Activated CD4-positive, alpha-beta T cell treated with anti-CD3 and anti-CD28 coated beads, Interleukin-2, amount 10 ng/mL, durations not matched to agents 7 days and 5 days (primary cell): Measurements from ENCODE around the gene RANBP9. TPM values are rescaled to one million over a fixed set of nuclear protein-coding genes. Genes with fewer than 3 reads are reported as not detected.

Source experiments
- CTCF ChIA-PET: fragments of 350-600 bp; sonication (Branson Sonifier 250); formaldehyde crosslinking; loops from one replicate; lab custom pipeline; 2021; ENCODE audit warnings: antibody characterized with exemption; lab: Charles Lee
- POLR2A ChIA-PET: fragments of 350-600 bp; sonication (Branson Sonifier 250); formaldehyde crosslinking; loops from one replicate; lab custom pipeline; 2021; ENCODE audit warnings: antibody characterized with exemption; lab: Charles Lee
- DNase-seq: peaks from one replicate; pipeline ENCODE4 v3.0.0-alpha.2; 2020
- H3K27ac Mint-ChIP-seq: one replicate; pipeline ENCODE4 v1.8.0; 2021; ENCODE audit warnings: mild to moderate bottlenecking, moderate library complexity, mixed read lengths
- H3K27me3 Mint-ChIP-seq: one replicate; pipeline ENCODE4 v1.8.0; 2021; ENCODE audit warnings: mixed read lengths
- H3K36me3 Mint-ChIP-seq: one replicate; pipeline ENCODE4 v1.8.0; 2021; ENCODE audit warnings: low read depth, mixed read lengths
- H3K4me1 Mint-ChIP-seq: one replicate; pipeline ENCODE4 v1.8.0; 2021; ENCODE audit warnings: mixed read lengths
- H3K4me3 Mint-ChIP-seq: one replicate; pipeline ENCODE4 v1.8.0; 2021; ENCODE audit warnings: mild to moderate bottlenecking, moderate library complexity, mixed read lengths
- H3K9me3 Mint-ChIP-seq: one replicate; pipeline ENCODE4 v1.8.0; 2021; ENCODE audit warnings: mixed read lengths
- total RNA-seq, 2 experiments: library from RNA; stranded (reverse); gene quantifications; one replicate each; pipeline ENCODE4 v1.2.3, GENCODE V29; 2021

Gene RANBP9
- total RNA-seq, 2 experiments from 2014 or later, result 51.1 to 56.1 TPM

GRCh38 chr6:13725570-13725969 lies 13.9 kb upstream of the RANBP9 start:
- peaks cover 24% of the 10 kb centered on the region for H3K4me1 Mint-ChIP-seq
- peak; percentile 29 for DNase-seq
- POLR2A ChIA-PET, result no interaction called here

DNA sequence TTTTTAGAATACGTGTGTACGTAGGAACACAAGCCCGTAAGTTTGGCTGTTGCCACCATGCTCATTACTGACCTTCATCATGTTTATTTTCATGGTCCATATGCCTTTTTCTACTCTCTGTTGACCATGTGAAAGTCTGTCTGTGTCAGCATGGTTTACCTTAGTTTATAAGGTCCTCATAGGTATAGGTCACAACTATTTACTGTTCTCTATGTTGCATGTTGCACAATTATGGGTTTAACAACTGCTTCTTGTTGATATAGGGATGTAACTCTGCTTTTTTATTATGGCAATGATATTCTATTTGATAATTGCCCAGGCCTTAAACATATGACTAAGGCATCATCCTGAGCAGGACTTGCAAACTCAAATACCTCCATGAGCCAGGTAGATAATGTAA lies 13.4 kb upstream of the RANBP9 start:
- no peaks in the 10 kb centered on the region for H3K9me3 Mint-ChIP-seq
- no peak overlapping the region for H3K4me3 Mint-ChIP-seq
- H3K4me1 Mint-ChIP-seq, result peaks cover 24% of the 10 kb centered on the region
- H3K27me3 Mint-ChIP-seq, result no peaks in the 10 kb centered on the region
- ChIA-PET CTCF (interaction anchor here (1.3 kb wide), 1 partner anchor 10 kb away, joined by 6 read pairs; no protein-coding TSS in a partner anchor), POLR2A (no interaction called here)
- no peak overlapping the region for H3K27ac Mint-ChIP-seq
- DNase-seq, result no peak
- no peaks in the 10 kb centered on the region for H3K36me3 Mint-ChIP-seq

More at GRCh38 chr6:13725570-13725969, 13.9 kb upstream of the RANBP9 start:
- Mint-ChIP-seq H3K36me3 (no peaks in the 10 kb centered on the region), H3K27me3 (no peaks in the 10 kb centered on the region), H3K9me3 (no peaks in the 10 kb centered on the region), H3K4me3 (no peak overlapping the region), H3K27ac (peak overlapping the region; percentile 72)
- CTCF ChIA-PET, result interaction anchor here (1.3 kb wide), 1 partner anchor 10 kb away, joined by 6 read pairs; no protein-coding TSS in a partner anchor

DNA sequence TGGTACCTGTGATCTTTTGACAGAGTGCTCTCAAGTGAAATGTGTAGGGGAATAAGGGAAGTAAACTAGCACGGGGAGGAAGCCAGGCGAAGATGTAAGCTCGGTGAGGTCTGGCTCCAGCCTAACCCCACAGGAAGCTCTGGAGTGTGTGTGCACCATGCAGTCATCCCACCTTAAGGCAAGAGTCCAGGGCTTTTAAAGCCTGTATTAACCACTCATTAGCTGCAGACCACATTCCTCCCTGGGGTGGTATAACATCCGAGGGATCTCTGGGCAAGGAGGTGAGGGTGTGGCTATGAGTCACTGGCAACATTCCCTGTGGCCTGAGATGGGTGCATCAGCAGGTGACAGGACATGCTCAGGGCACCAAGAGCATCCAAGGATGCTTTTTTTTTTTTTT lies 12.5 kb upstream of the RANBP9 start:
- Mint-ChIP-seq H3K9me3 (no peaks in the 10 kb centered on the region), H3K27me3 (no peaks in the 10 kb centered on the region), H3K27ac (peak overlapping the region; percentile 46), H3K36me3 (no peaks in the 10 kb centered on the region), H3K4me3 (no peak overlapping the region), H3K4me1 (peaks cover 24% of the 10 kb centered on the region)
- DNase-seq, result no peak
- ChIA-PET POLR2A (no interaction called here), CTCF (interaction anchor here (0.9 to 1.1 kb wide), 2 partner anchors 32 to 37 kb away, joined by 3 read pairs; no protein-coding TSS in a partner anchor)

GRCh38 chr6:13722880-13723279 lies 11.2 kb upstream of the RANBP9 start:
- no peak overlapping the region for H3K27ac Mint-ChIP-seq
- POLR2A ChIA-PET, result no interaction called here
- peaks cover 24% of the 10 kb centered on the region for H3K4me1 Mint-ChIP-seq
- no peak for DNase-seq
- no peak overlapping the region for H3K4me3 Mint-ChIP-seq
- CTCF ChIA-PET, result interaction anchor here (1.1 kb wide), 1 partner anchor 34 kb away, joined by 3 read pairs; no protein-coding TSS in a partner anchor
- H3K36me3 Mint-ChIP-seq, result peaks cover 2% of the 10 kb centered on the region
- no peaks in the 10 kb centered on the region for H3K27me3 Mint-ChIP-seq
- peaks cover 5% of the 10 kb centered on the region for H3K9me3 Mint-ChIP-seq

DNA sequence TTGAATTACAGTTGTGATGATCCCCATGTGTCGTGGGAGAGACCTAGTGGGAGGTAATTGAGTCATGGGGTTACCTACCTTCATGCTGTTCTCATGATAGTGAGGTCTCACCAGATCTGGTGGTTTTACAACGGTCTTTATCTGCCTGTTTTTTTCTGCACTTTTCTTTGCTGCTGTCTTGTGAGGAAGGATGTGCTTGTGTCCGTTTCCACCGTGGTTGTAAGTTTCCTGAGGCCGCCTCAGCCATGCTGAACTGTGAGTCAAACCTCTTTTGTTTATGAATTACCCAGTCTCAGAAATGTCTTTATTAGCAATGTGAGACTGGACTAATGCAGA lies 6.5 kb upstream of the RANBP9 start:
- peaks cover 21% of the 10 kb centered on the region for H3K9me3 Mint-ChIP-seq
- no peaks in the 10 kb centered on the region for H3K27me3 Mint-ChIP-seq
- no peak overlapping the region for H3K27ac Mint-ChIP-seq
- CTCF ChIA-PET, result interaction anchor here (0.6 kb wide), 1 partner anchor 37 kb away, joined by 3 read pairs; no protein-coding TSS in a partner anchor
- no peak overlapping the region for H3K4me3 Mint-ChIP-seq
- H3K36me3 Mint-ChIP-seq, result peaks cover 13% of the 10 kb centered on the region
- POLR2A ChIA-PET, result no interaction called here
- H3K4me1 Mint-ChIP-seq, result peaks cover 26% of the 10 kb centered on the region
- no peak for DNase-seq

- peaks cover 33% of the 10 kb centered on the region for H3K4me1 Mint-ChIP-seq
- H3K9me3 Mint-ChIP-seq, result peaks cover 21% of the 10 kb centered on the region
- no peak overlapping the region for H3K27ac Mint-ChIP-seq
- no peak overlapping the region for H3K4me3 Mint-ChIP-seq
- ChIA-PET POLR2A (no interaction called here), CTCF (no interaction called here)
- H3K36me3 Mint-ChIP-seq, result peaks cover 13% of the 10 kb centered on the region
- H3K27me3 Mint-ChIP-seq, result no peaks in the 10 kb centered on the region
- DNase-seq, result no peak
These were observed 5.3 kb upstream of the RANBP9 start for GRCh38 chr6:13716955-13717295.

- Mint-ChIP-seq H3K9me3 (peaks cover 21% of the 10 kb centered on the region), H3K36me3 (peaks cover 13% of the 10 kb centered on the region), H3K4me1 (peaks cover 33% of the 10 kb centered on the region), H3K4me3 (no peak overlapping the region), H3K27me3 (no peaks in the 10 kb centered on the region), H3K27ac (no peak overlapping the region)
- ChIA-PET POLR2A (no interaction called here), CTCF (no interaction called here)
- no peak for DNase-seq
These were observed 4.8 kb upstream of the RANBP9 start for GRCh38 chr6:13716225-13716954.

DNA sequence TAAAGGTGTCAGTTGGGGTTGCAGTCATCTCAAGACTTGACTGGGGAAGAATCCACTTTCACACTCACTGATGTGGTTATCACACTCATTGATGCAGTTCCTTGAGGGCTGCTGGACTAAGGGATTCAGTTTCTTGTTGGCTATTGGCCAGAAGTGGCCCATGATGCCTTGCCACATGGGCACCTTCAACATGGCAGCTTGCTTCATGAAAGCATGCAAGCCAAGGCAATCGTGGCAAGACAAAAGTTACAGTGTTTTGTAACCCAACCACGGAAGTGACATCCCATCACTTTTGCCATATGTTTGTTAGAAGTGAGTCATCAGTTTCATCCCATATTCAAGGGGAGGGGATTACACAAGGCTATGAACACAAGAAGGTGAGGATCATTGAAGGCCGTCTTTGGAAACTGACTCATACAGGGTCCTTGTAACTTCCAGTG lies 3.8 kb upstream of the RANBP9 start:
- Mint-ChIP-seq H3K36me3 (peaks cover 13% of the 10 kb centered on the region), H3K4me1 (peaks cover 33% of the 10 kb centered on the region), H3K27ac (no peak overlapping the region), H3K9me3 (peaks cover 21% of the 10 kb centered on the region), H3K27me3 (no peaks in the 10 kb centered on the region), H3K4me3 (no peak overlapping the region)
- DNase-seq, result peak; percentile 8
- ChIA-PET POLR2A (no interaction called here), CTCF (no interaction called here)

DNA sequence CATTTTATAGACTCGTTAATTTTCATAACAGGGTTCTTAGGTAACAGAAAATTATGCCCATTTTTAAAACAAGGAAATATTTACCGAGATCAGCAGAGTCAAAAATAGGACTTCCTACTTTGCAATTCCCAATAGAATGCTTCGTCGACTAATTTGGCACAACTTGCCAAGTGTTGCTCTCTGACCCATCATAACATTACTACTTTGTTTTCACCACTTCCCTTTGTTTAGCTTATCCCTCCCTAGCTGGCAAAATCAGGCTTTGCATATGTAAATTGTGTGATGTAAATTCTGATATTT lies 914 bp upstream of the RANBP9 start:
- POLR2A ChIA-PET, result no interaction called here
- H3K4me3 Mint-ChIP-seq, result peak overlapping the region; percentile 95
- H3K27me3 Mint-ChIP-seq, result no peaks in the 10 kb centered on the region
- DNase-seq, result no peak
- CTCF ChIA-PET, result interaction anchor here (1.0 to 1.6 kb wide), 2 partner anchors 11 to 79 kb away, joined by 3 to 5 read pairs; no protein-coding TSS in a partner anchor
- peaks cover 13% of the 10 kb centered on the region for H3K9me3 Mint-ChIP-seq
- H3K27ac Mint-ChIP-seq, result peak overlapping the region; percentile 98
- H3K36me3 Mint-ChIP-seq, result peaks cover 18% of the 10 kb centered on the region
- peaks cover 48% of the 10 kb centered on the region for H3K4me1 Mint-ChIP-seq

- POLR2A ChIA-PET, result no interaction called here
- H3K9me3 Mint-ChIP-seq, result peaks cover 7% of the 10 kb centered on the region
- H3K4me3 Mint-ChIP-seq, result peak overlapping the region; percentile 58
- peak; percentile 69 for DNase-seq
- CTCF ChIA-PET, result interaction anchor here (0.7 to 1.2 kb wide), 2 partner anchors 41 to 96 kb away, joined by 3 to 4 read pairs; partner anchors contain the start of gene NOL7
- H3K27ac Mint-ChIP-seq, result peak overlapping the region; percentile 81
- peaks cover 49% of the 10 kb centered on the region for H3K4me1 Mint-ChIP-seq
- no peaks in the 10 kb centered on the region for H3K27me3 Mint-ChIP-seq
- peaks cover 18% of the 10 kb centered on the region for H3K36me3 Mint-ChIP-seq
These were observed 307 bp downstream of the RANBP9 start for GRCh38 chr6:13711324-13711732.

DNA sequence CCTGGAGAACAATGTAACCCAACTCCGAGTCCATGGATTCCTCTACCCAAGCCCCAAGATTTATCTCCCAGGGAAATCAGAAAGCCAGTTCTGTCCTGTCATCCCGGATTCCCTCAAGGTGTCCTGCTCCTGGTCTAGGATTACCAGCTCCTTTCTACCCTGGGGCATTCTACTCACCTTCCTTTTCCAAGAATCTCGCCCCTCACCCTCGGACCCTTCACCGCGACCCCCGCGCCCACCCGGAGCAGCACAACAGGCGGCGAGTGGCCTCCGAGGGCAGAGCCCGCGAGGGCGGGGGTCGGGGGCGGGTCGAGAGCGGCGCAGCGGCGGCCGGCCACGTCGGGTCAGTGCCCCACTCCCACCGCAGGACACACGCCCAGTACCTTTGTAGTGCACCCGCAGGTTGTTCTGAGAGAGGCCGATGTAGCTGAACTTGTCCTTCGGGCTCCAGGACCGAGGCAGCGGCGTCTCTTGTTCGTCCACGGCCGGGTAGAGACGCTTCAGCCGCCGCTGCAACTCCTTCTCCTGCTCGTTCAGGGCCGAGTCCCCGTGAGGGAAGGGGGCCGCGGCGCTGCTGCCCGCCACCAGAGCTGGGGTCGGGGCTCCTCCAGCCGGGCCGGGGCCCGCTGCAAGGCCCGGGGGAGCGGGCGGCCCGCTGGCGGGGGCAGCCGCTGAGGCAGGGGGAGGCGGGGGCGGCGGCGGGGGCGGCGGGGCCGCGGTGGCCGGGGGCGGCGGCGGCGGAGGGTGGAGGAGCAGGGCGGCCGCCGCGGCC lies 897 bp downstream of the RANBP9 start:
- Mint-ChIP-seq H3K4me1 (peaks cover 46% of the 10 kb centered on the region), H3K27ac (peak overlapping the region; percentile 90), H3K9me3 (peaks cover 3% of the 10 kb centered on the region), H3K4me3 (peak overlapping the region; percentile 88), H3K36me3 (peaks cover 19% of the 10 kb centered on the region), H3K27me3 (no peaks in the 10 kb centered on the region)
- ChIA-PET CTCF (interaction anchor here (1.2 to 1.8 kb wide), 4 partner anchors 15 to 96 kb away, joined by 4 to 8 read pairs (median 5); partner anchors contain the start of gene NOL7), POLR2A (no interaction called here)
- DNase-seq, result peak; percentile 33

DNA sequence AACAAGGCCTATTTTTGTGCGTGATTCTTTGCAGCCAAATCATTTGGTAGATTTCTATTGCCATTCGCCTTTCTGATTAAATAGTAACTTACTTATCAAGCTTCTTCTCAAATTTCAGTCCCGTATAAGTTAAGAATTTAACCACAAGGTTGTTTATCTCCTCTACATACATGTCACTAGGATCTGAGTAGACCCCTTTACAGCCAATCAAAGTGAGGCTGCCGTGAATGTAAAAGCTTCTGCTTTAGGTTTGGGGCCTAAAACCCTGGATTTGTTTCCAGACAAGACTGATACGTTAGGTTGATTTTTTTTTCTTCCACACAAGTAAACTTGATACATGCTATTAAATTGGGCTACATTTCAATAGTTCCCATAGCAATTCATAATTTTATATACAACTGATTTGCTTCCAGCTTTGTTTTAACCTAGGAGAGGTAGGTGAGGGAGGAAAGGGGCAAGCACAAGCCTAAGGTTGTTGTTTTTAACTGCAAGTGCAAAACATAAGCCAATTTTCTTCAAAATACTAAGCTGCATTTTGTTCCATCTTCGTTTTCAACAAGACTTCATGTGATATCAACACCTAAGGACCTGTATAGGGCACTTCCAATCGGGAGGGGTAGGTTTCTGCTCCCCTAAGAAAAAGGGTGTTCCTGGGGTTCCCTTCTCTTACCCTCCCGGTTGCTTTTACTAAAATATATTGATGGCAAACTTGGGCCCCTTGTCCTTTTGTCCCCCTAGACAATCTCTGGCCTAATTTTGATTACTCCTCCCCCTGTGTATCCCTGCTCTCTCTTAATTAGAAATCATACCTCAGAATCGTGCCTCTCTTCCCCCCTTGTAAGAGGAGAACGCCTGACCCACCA lies 1.7 kb downstream of the RANBP9 start:
- H3K27me3 Mint-ChIP-seq, result no peaks in the 10 kb centered on the region
- ChIA-PET POLR2A (interaction anchor here (0.6 to 0.7 kb wide), 3 partner anchors 19 to 1672 kb away, joined by 3 to 4 read pairs (median 4); no protein-coding TSS in a partner anchor), CTCF (interaction anchor here (0.5 to 1.8 kb wide), 5 partner anchors 13 to 95 kb away, joined by 4 to 8 read pairs (median 5); partner anchors contain the start of gene NOL7)
- DNase-seq, result peak; percentile 33
- H3K36me3 Mint-ChIP-seq, result peaks cover 19% of the 10 kb centered on the region
- H3K9me3 Mint-ChIP-seq, result no peaks in the 10 kb centered on the region
- peak overlapping the region; percentile 88 for H3K4me3 Mint-ChIP-seq
- H3K27ac Mint-ChIP-seq, result peak overlapping the region; percentile 90
- H3K4me1 Mint-ChIP-seq, result peaks cover 38% of the 10 kb centered on the region
